Stimulated activated CD4-positive, alpha-beta T cell treated with anti-CD3 and anti-CD28 coated beads, Interleukin-2, amount 100 ng/mL, for 4 hours (primary cell): ENCODE measurements around the gene METTL24.

Experiments used
- DNase-seq: peaks from one replicate; pipeline ENCODE4 v3.0.0-alpha.2; 2020; ENCODE audit warnings: low read depth

The METTL24 gene, protein sequence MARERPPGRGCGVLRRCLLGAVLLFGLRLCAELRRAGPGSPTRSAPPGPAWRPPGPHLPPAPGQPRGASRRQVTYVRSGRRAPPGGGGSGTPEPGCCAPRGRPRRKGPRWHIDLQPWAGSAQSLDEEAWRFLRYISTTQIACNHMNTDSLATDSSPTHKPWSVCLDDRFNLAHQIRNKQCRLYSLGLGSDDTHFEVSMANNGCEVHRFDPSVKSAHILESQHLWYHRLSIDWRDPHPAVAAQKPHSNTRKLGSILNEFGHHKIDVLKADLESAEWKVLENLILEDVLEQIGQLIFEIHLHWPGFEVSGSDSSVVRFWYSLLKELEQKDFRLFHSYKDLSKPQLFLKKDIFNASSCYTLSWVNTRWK

DNA sequence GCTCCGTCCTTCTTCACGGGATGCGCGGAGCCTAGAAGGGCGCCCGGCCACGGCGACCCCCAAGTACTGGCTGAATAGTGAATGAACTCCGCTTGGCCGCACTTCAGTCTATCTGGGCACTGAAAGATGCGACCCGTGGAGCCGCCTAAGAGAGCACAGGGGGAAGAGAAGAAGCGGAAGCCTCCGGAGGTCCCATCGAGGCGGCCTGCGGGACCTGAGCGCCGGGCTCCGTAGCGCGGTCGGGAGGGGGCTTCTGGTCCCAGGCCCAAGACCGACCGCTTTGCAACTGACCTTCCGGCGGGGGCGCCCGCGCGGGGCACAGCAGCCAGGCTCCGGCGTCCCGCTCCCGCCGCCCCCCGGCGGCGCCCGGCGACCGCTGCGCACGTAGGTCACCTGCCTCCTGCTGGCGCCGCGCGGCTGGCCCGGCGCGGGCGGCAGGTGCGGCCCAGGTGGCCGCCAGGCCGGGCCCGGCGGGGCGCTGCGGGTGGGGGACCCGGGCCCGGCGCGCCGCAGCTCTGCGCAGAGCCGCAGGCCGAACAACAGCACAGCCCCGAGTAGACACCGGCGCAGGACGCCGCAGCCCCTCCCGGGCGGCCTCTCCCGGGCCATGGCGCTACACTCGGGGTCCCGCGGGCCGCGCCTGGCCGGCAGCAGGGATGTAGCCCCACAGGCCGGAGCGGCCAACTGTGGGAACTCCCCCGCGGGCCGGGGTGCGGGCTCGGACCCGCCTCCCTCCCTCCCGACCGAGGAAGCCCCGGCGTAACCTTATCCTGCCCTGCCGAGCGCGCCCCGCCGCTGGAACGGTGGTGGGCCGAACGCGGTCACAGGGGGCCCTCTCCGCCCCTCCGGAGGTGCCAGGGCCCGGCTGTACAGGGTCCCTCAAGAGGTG lies at the start of gene METTL24:
Gene METTL24 (minus strand): TSS at position 686 of the 889 bp plus-strand sequence. CDS start 77 bp downstream, at position 609.
- no peak for DNase-seq

DNA sequence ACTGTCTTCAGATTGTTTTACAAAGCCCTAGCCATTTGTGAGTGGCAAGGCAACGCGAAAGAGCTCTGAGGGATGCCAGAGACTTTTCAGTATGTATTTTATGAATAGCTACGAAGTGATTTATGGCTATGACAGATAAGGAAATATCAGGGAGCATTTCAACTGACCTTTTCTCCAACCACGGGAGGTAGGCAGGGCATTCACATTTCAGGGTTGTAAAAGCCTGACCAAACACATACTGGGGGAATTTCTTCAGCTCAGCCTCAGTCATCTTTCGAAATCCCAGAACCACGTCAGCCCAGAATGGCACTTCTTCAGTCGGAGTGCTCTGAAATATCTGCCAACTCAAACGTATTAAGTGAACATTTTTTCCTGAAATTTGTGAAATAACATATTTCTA lies 46.5 kb upstream of the METTL24 start:
- no peak for DNase-seq

DNA sequence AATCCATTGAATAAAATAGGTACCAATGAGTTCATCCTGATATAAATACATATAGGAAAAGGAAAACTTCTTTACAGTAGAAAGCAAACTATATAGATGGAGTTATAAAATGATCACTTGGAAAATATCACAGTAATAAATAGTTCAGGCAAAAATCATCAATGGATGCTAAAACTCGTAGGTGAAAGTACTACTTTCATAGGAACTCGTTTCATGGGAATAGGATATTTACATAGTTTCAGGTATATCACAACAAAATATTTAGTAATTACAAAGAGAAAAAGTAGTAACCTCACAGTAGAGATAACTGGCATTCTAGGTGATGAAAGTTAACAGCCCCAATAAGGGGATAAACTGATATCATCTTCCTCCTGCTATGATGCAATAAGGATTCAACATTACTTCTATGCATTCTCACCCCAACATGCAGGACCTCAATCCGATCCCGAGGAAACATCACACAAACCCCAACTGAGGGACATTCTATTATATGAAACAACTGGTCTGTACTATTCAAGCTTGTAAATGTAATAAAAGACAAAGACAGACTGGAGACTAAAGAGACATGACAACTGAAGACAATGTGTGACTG lies 43.5 kb upstream of the METTL24 start:
- no peak for DNase-seq

DNA sequence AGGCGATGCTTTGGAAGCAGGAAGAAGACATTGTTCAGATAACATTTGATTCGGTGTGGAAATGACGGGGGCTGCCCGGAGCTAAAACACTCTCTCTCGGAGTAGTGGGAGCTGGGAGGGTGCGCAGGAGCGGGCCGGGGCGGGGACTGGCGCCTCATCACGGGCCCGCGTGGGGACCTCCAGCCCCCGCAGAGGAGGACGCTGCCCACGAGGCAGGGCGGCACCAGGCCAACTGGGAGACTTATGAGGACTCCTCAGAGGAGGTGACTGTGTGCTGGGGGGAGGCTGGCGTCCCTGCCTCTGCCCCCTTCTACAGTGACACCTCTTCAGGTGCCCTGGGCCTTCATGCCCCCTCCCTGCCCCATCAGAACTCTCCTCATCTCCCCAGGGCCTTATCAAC lies 42.1 kb upstream of the METTL24 start:
- DNase-seq, result no peak

DNA sequence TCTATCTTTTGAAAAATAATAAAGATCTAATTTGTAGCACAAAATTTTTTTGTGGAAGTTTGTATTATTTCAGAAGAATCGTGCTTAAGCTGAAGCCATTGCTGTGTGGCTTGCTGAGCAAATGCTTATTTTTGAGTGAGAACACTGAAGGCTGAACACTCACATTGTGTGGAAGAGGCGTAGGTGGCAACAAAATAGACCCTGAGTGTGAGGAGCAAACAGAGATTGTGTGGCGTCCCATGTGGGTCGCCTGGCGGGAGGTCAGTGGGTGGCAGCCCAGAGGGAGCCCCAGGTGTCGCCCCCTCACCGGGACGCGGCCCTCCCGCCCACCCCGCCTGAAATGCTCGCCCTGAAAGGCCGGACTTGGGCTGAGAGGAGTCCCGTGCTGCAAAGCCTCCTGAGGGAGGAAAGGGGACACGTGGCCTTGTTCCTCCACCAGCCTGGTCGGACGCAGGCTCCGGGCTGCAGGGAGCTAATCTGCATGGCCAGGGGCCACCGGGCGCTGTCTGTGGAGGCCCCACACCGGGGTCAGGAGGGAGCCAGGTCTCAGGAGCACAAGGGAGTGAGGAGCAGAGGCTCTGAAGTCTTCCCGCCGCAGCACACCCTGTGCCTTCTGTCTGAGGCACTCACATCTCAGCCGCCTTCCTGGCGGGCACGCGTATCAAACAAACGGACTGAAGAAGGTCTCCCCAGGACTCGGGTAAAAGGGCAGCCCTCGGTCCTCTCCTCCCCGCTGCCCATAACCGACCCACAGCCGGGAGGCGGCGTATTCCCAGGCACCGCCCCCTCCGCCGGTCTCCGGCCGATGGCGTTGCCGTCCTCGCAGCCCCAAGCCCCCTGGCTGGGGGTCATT lies 41.3 kb upstream of the METTL24 start:
- no peak for DNase-seq

DNA sequence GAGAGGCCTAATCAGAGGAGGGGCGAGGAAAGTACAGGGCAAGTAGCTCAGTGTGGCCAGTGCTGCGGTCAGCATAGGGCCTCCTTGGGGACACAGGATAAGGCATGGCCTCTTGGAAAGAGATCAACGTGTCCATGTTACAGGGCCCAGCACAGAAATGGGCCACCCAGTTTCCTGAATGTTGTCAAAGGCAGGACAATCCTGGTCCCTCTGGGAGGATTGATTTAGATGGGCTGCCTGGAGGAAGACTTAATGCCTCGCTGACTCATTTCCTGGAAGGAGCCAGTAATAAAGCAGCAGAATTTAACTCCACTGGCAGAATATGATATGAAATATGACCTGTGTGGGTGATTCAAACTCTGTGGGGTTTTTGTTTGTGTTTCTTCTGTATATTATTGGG lies 40.6 kb upstream of the METTL24 start:
- DNase-seq, result no peak

DNA sequence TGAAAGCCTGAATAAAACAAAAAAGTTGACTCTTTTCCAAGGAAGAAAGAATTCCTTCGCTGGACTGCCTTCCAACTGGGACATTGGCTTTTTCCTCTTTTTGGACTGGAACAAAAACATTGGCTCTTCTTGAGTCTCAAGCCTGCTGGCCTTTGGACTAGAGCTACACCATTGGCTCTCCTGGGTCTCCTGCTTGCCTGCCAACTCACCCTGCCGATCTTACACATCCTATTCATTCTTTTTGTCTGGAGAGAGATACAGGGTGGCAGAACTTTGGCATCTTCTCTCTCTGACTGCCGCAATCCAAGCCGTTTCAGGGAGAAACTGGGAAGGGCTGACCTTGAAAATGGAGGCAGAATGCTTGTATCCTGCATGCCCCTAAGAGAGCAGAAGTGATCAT lies 37.1 kb upstream of the METTL24 start:
- no peak for DNase-seq

DNA sequence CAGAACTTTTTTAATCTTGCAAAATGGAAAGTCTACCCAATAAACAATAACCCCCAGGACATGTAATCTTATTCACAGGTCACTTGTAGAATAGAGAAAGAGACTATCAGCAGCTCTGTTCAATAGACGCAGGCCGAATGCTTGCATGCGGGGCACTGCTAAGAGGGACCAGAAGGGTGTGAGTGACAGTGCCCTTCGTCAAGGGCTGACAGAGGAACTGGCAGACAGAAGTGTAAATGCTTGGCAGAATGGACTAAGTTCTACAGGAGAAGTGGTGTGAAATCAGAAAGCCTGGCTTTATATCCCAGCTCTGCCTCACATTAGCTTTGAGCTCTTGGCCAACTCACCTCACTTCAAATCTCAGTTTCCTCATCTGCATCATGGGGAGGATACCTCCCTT lies 36.3 kb upstream of the METTL24 start:
- no peak for DNase-seq

DNA sequence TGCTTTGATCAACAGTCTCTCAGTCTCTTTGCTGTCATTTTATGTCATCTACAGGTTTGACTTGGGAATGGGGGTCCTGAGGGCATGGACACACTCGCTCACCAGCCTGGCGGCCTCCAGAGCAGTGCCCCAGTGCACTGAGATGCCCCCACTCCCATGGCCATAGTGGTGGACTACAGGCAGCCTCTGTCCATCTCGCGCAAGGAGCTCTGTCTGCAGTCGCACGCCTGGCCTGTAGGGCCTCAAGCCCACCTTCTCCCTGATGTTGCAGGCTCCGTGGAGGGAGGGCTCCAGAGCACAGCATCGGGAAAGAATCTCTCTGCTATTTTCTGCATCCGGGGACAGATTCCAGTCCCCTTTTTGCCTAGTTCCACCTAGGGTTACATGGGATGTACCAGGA lies 34.6 kb upstream of the METTL24 start:
- DNase-seq, result no peak

DNA sequence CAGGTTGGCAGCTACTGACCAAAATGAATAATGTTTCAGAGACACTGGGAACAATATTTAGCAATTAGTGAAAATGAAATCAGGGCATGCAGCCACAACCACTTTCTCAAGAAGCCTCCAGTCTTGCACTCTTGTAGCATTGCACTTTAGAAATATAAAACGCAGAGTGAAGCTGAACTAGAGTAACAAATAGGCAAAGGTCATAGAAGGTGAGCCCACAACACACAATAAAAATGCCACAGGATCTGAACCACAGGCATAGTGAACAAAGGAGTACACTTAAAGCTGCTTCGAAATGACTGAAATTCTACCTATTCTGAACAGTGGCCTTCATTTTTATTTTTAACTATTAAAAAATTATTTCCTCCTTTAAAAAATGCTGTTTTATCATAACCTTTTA lies 32.3 kb upstream of the METTL24 start:
- DNase-seq, result no peak

DNA sequence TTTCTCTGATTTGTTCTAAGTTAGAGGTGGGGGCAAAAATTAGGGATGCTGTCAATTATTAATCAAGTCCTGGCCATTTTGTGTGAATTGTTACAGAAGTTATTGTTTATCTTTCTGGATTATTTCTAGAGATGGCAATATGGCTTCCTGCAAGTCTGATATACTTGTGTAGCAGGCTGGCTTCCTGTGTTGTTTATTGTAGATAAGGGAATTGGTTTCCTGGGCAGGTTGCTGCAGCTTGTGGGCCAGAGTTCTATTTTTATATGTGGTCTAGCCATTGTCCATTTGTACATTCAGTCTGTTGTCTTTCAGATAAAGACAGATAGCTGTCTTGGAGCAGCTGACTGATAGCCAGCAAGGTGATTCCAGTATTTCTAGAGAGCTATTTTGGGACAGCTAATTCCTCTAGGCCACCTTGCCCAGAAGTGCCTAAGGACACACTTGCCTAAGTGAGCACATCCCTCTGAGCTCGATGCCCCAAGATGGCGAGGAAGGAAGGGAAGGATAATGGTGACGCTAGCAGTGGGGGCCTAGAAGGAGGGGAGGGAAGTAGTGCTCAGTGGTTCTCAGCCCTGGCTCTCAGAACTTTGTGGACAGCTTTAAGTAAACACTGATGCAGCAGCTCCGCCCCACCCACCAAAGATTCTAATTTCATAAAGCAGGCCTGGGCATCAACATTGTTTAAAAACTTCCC lies 31.7 kb upstream of the METTL24 start:
- no peak for DNase-seq

DNA sequence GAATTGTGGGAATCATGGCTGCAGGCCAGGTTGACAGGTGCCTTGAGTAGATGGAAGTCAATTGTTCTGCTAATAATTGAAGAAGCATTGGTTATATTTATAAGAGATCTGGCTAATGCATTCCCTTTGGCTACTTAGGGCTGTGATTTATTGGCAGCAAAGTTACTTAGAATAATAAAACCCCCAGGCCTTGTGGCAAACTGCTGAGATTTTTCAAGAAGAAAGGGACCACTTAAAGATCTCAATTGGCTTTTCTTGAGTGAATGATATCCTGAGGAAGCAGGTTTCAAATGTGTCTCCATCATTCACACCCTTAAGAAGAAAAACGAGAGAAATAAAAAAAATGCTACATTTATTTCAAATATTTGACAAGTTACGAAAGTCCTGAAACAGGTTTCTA lies 29.8 kb upstream of the METTL24 start:
- no peak for DNase-seq

DNA sequence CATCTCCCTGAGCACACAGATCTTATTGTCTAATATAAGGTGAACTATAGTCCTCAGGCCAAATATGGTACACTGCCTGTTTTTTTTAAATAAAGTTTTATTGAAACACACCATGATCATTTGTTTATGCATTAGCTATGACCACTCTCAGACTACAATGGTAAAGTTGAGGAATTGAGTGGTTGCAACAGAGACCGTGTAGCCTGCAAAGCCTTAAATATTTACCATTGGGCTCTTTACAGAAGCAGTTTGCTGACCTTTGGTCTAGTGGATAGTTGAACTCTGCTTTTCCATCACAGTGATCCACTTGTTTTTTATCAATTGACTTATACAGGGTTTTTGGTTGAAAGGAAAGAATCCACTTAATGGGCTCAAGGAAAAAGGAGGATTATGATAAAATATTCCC lies 27.3 kb upstream of the METTL24 start:
- DNase-seq, result no peak

DNA sequence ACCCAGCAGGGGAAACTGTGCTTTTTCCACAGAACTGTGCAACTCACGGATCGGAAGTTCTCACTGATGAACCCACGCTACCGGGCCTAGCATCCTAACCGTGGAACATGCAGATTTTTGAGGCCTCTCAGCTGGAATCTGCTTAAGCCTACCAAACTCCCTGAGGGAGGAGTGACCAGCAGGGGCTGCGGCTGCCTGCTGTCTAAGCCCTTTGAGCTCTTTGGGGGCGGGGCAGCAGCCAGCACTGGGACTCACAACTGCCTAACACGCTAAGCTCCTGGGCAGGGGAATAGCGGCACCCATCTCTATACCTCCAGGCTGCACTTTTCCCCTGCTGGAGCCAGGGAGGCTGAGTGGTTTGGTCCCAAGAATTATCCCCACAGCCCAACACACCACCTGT lies 20.4 kb upstream of the METTL24 start:
- no peak for DNase-seq

DNA sequence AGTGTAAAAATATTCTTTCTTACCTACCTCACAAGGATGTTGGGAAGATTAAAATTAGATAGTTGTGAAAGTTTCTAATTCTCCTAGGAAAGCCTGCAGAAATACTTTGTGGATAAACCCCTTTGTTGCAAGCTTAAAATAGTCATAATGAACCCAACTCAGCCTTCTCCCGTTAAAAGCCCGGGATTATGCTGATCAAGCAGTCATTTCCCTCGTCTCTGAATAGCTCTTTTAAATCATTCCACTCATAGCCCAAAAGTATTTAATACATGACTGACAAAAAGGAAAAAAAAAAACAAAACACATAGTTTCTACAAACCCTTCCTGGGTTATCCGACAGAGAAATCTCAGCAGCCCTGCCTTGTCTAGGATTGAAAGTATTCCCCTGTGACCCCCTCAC lies 10.9 kb upstream of the METTL24 start:
- no peak for DNase-seq

DNA sequence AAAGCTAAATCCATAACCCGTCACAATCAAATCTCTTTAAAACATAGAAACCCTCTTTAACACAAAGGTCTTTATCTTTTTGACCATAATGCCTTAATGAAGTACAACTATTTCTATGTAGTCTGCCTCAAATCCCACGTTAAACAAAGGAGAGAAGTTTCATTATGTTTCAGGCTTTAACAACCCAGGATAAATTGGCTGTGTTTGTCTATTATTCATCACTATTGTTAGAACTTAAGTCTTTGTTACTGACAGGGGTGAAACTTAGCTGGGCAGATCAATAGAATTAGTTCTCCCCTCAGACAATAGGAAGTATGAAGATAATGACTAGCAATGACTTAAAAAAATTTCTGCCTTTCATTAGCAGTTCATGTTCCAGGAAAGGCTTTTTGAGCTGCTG lies 10.1 kb upstream of the METTL24 start:
- no peak for DNase-seq

DNA sequence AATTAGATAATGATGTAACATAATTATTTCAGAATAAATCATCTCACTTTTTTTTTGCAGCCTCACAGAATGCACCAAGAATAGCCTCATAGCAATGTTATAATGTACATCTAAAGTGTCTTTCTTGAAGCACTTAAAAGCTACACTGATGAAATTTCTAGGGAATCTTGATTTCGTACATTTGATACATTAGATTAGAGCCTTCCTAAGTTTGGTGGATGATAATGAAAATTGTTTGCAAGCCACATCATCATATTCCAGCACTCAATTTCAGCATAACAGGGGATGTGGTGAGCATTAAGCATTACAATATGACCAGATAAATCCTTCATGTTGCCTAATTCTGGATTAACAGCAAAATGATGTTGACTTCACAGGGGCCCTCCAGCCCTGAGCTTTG lies 9.7 kb upstream of the METTL24 start:
- no peak for DNase-seq

DNA sequence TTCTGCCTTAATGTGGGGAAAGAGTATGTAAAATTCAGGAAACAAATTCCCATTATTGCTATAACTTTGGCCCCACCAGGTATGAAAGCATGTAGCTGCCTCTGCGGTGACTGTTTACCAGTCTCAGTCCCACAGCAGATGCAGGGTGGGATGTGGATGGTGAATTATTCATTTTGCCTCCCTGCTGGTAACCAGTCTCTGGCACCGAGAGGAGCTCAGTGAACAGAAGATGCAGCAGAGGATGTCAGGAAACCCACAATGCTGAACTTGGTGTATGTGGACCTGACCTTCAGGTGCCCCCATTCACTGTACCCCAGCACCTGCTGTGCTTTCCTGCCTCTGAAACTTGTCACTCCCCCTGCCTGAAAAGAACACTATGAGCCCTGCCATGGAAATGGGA lies 8.8 kb upstream of the METTL24 start:
- DNase-seq, result no peak

DNA sequence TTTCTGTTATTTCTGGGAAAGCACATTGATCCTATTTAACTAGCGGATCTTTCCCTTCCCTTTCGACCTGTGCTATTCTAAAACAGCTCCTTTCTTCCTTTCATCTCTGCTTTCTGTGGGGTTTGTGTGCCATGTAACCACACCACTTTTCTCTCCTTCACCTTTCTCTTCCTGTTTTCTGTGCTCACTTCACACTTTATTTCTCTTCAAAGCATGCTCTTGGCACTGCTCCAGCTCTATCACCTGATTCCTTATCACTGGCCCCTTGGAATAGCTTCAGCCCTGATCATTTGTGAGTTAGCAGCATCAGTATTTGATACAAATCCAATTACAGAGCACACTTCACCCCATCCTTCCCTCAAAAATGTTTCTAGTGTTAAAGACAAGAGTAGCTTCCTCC lies 8.1 kb upstream of the METTL24 start:
- no peak for DNase-seq

DNA sequence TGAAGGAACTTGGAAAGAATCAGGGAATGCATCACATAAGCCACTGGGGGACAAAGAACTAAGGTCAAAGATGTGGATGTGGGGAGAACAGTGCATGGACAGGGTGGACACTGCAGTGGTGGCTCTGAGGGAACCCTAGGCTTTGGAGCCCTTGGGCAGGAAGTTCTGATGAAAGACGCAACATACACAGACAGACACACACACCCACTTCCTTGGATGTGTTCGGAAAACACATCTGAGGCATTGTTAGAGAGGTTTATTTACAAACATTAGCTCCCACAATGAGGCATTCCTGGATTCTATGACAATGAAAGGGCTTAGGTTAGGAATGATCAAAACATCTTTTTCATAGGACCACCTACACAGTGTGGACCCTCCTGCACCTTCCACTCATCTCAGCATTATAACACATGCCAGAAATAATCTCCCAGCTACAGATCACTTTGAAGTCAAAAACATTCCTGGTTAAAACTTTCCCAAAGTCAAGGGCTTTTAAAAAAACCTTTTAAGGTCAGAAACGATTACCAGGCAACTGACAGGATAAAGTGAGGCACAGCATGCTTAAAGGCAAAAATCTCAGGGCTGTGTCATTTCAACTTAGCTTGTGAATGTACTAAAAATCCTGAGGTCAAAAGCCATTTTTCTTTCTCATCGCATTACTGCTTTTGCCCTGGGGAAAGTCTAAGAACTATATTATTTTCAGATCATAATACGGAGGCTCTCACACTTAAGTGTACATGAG lies 6.4 kb upstream of the METTL24 start:
- no peak for DNase-seq

DNA sequence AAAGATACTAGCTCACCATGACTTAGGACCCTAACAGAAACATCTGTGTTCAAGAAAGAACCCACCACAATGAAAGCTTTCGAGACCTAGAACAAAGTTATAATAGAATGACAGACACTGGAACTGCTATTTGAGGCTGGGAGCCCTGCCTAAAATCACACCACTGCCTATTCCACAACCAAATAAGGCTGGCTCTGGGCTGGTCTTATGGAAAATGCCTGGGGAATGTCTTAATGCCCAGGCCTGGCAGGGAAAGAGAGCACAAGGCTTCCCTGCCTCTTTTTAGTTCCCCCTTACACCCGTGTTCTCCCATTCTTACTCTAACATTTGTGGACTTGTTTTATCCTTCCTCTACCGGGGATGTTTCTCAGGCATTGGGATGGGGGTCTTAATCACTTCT lies 5.6 kb upstream of the METTL24 start:
- DNase-seq, result no peak
